WTC11 (cell line): Measurements from ENCODE around the gene DNM3. TPM values are rescaled to one million over a fixed set of nuclear protein-coding genes. Genes with fewer than 3 reads are reported as not detected.

Source experiments
- ATAC-seq: fragments of 200-7000 bp; cut with Tn5 transposase; 2 replicates; pipeline ENCODE4 v1.10.0; 2021; ENCODE audit warnings: mild to moderate bottlenecking, moderate library complexity
- CTCF ChIA-PET: fragments of 300-600 bp; sonication (Branson Sonifier 250); formaldehyde crosslinking; loops from one replicate; lab custom pipeline; 2021; ENCODE audit warnings: antibody characterized with exemption; lab: Charles Lee
- POLR2A ChIA-PET: fragments of 350-600 bp; sonication (Branson Sonifier 250); formaldehyde crosslinking; loops from one replicate; lab custom pipeline; 2021; ENCODE audit warnings: antibody characterized with exemption; lab: Charles Lee
- DNase-seq: peaks from one replicate; pipeline ENCODE4 v3.0.0; 2021; ENCODE audit warnings: low spot score
- H3K27ac Mint-ChIP-seq: 2 replicates; pipeline ENCODE4 v1.8.0; 2021; ENCODE audit warnings: mixed read lengths
- H3K27me3 Mint-ChIP-seq: 2 replicates; pipeline ENCODE4 v1.8.0; 2021; ENCODE audit warnings: low read depth, mild to moderate bottlenecking, moderate library complexity, mixed read lengths
- H3K36me3 Mint-ChIP-seq: 2 replicates; pipeline ENCODE4 v1.8.0; 2021; ENCODE audit warnings: mixed read lengths
- H3K4me1 Mint-ChIP-seq: 2 replicates; pipeline ENCODE4 v1.8.0; 2022; ENCODE audit warnings: mixed read lengths
- H3K4me3 Mint-ChIP-seq: 2 replicates; pipeline ENCODE4 v1.8.0; 2021; ENCODE audit warnings: mild to moderate bottlenecking, moderate library complexity, mixed read lengths
- H3K9me3 Mint-ChIP-seq: 2 replicates; pipeline ENCODE4 v1.8.0; 2021; ENCODE audit warnings: mixed read lengths
- ATF2 ChIP-seq: sonication (generic); formaldehyde crosslinking; IDR thresholded peaks from 2 replicates; pipeline ENCODE4 v1.8.1; 2022; ENCODE audit warnings: low read depth, missing genetic modification reagents, borderline replicate concordance
- CBFB ChIP-seq: sonication (generic); formaldehyde crosslinking; IDR thresholded peaks from 2 replicates; pipeline ENCODE4 v1.8.1; 2022; ENCODE audit warnings: mild to moderate bottlenecking, low read depth, missing genetic modification reagents
- CDX4 ChIP-seq: fragments of 250-450 bp; sonication (Bioruptor Pico); IDR thresholded peaks from 2 replicates; pipeline ENCODE4 v1.9.0; 2021; ENCODE audit warnings: moderate library complexity, mild to moderate bottlenecking, inconsistent platforms, borderline replicate concordance
- ELF4 ChIP-seq: sonication (generic); formaldehyde crosslinking; IDR thresholded peaks from 2 replicates; pipeline ENCODE4 v1.8.1; 2022; ENCODE audit warnings: low read depth, mild to moderate bottlenecking, moderate library complexity, missing genetic modification reagents
- ERG ChIP-seq: fragments of 250-450 bp; sonication (Bioruptor Pico); IDR thresholded peaks from 2 replicates; pipeline ENCODE4 v1.8.0; 2021; ENCODE audit warnings: mild to moderate bottlenecking
- FOXK1 ChIP-seq: sonication (generic); formaldehyde crosslinking; IDR thresholded peaks from 2 replicates; pipeline ENCODE4 v1.8.0; 2022; ENCODE audit warnings: mild to moderate bottlenecking, moderate library complexity, missing genetic modification reagents
- IRF2 ChIP-seq: sonication (generic); formaldehyde crosslinking; IDR thresholded peaks from 2 replicates; pipeline ENCODE4 v1.8.0; 2022; ENCODE audit warnings: low read depth, missing genetic modification reagents, borderline replicate concordance
- MAX ChIP-seq: sonication (generic); formaldehyde crosslinking; IDR thresholded peaks from 2 replicates; pipeline ENCODE4 v1.8.0; 2022; ENCODE audit warnings: mild to moderate bottlenecking, missing genetic modification reagents
- MXD4 ChIP-seq: fragments of 250-450 bp; sonication (Bioruptor Pico); IDR thresholded peaks from 2 replicates; pipeline ENCODE4 v1.8.0; 2021; ENCODE audit warnings: mild to moderate bottlenecking, moderate library complexity, borderline replicate concordance
- NFYB ChIP-seq: sonication (generic); formaldehyde crosslinking; conservative IDR thresholded peaks from 2 replicates; pipeline ENCODE4 v1.8.0; 2022; ENCODE audit warnings: low read depth, missing genetic modification reagents
- STAT6 ChIP-seq: sonication (generic); formaldehyde crosslinking; conservative IDR thresholded peaks from 2 replicates; pipeline ENCODE4 v1.8.1; 2023; ENCODE audit warnings: mild to moderate bottlenecking, low read depth, missing genetic modification reagents, moderate library complexity
- TEAD4 ChIP-seq: sonication (generic); formaldehyde crosslinking; IDR thresholded peaks from 2 replicates; pipeline ENCODE4 v1.8.0; 2022; ENCODE audit warnings: mild to moderate bottlenecking, missing genetic modification reagents
- TP53 ChIP-seq: sonication (generic); formaldehyde crosslinking; IDR thresholded peaks from 2 replicates; pipeline ENCODE4 v1.8.1; 2023; ENCODE audit warnings: mild to moderate bottlenecking, missing genetic modification reagents
- ZNF317 ChIP-seq: sonication (generic); formaldehyde crosslinking; IDR thresholded peaks from 2 replicates; pipeline ENCODE4 v1.8.1; 2023; ENCODE audit warnings: low read depth, mild to moderate bottlenecking, moderate library complexity, missing genetic modification reagents, borderline replicate concordance
- ZNF423 ChIP-seq: fragments of 250-450 bp; sonication (Bioruptor Pico); IDR thresholded peaks from 2 replicates; pipeline ENCODE4 v2.1.2; 2022; ENCODE audit warnings: mild to moderate bottlenecking, moderate library complexity
- ZSCAN18 ChIP-seq: fragments of 250-450 bp; sonication (Bioruptor Pico); IDR thresholded peaks from 2 replicates; pipeline ENCODE4 v2.1.2; 2022; ENCODE audit warnings: mild to moderate bottlenecking, moderate library complexity
- total RNA-seq: library from RNA; stranded (reverse); gene quantifications from 3 replicates; pipeline ENCODE4 v1.2.3, GENCODE V29; 2021

Gene DNM3
- total RNA-seq, 1 experiment from 2014 or later: 1.9 TPM

GRCh38 chr1:171966426-171967220 lies 125.3 kb downstream of the DNM3 start (continued):
- TF ChIP-seq STAT6 (CRISPR knock-in tag) (no peak), ELF4 (CRISPR knock-in tag) (no peak), ZSCAN18 (CRISPR knock-in tag) (no peak), TP53 (CRISPR knock-in tag) (no peak), TEAD4 (CRISPR knock-in tag) (no peak), IRF2 (CRISPR knock-in tag) (no peak), CBFB (CRISPR knock-in tag) (no peak), NFYB (no peak), ZNF423 (CRISPR knock-in tag) (no peak), ZNF317 (CRISPR knock-in tag) (no peak), MXD4 (CRISPR knock-in tag) (no peak)

- Mint-ChIP-seq H3K4me1 (peaks cover 47% of the 10 kb centered on the region), H3K27ac (no peak overlapping the region)
- TF ChIP-seq TEAD4 (CRISPR knock-in tag) (no peak), CDX4 (CRISPR knock-in tag) (no peak), FOXK1 (CRISPR knock-in tag) (no peak)
- TF ChIP-seq, all 79 proteins: peak for 0
- Mint-ChIP-seq H3K9me3 (peaks cover 10% of the 10 kb centered on the region), H3K27me3 (no peaks in the 10 kb centered on the region), H3K36me3 (peaks cover 6% of the 10 kb centered on the region), H3K4me3 (no peak overlapping the region)
- no peak for ATAC-seq
- ChIA-PET POLR2A (no interaction called here), CTCF (interaction anchor here (0.6 to 3.2 kb wide), 4 partner anchors 12 to 167 kb away, joined by 3 to 14 read pairs (median 4); no protein-coding TSS in a partner anchor)
- DNase-seq: no peak
Observed at GRCh38 chr1:171969226-171969625, 127.9 kb downstream of the DNM3 start.

GRCh38 chr1:171969813-171970212 lies 128.5 kb downstream of the DNM3 start:
- peaks cover 2% of the 10 kb centered on the region; the same call in 1 of the 2 replicates for H3K36me3 Mint-ChIP-seq
- no peak for TF ChIP-seq ATF2
- TF ChIP-seq MAX: no peak
- no peak for TF ChIP-seq ERG (CRISPR knock-in tag)
- TF ChIP-seq ZNF317 (CRISPR knock-in tag): no peak
- ATAC-seq: no peak
- H3K9me3 Mint-ChIP-seq: peaks cover 6% of the 10 kb centered on the region
- no peaks in the 10 kb centered on the region for H3K27me3 Mint-ChIP-seq
- peaks cover 46% of the 10 kb centered on the region for H3K4me1 Mint-ChIP-seq
- POLR2A ChIA-PET: no interaction called here
- CTCF ChIA-PET: interaction anchor here (0.7 to 3.2 kb wide), 3 partner anchors 16 to 168 kb away, joined by 4 to 14 read pairs (median 5); no protein-coding TSS in a partner anchor
- H3K27ac Mint-ChIP-seq: no peak overlapping the region
- no peak for DNase-seq
- no peak overlapping the region for H3K4me3 Mint-ChIP-seq
